ENCODE measurements around the gene FCRL1. TPM values are rescaled to one million over a fixed set of nuclear protein-coding genes. Genes with fewer than 3 reads are reported as not detected.

The FCRL1 gene
- total RNA-seq, 1 donor from 2014 or later = not detected

- no peak for DNase-seq (ENCODE audit: low read depth in 2 of 2)
Observed at GRCh38 chr1:157799996-157800395, 19.9 kb downstream of the FCRL1 start.

GRCh38 chr1:157798211-157798610 is 21.7 kb downstream of the FCRL1 start:
- no peak for DNase-seq (ENCODE audit: low read depth in 2 of 2)

- no peak for DNase-seq (ENCODE audit: low read depth in 2 of 2)
Observed at GRCh38 chr1:157785248-157785647, 34.7 kb downstream of the FCRL1 start.

- DNase-seq (ENCODE audit: low read depth in 2 of 2) = no peak
Observed at GRCh38 chr1:157784801-157785200, 35.1 kb downstream of the FCRL1 start.

GRCh38 chr1:157782931-157783330 is 37.0 kb downstream of the FCRL1 start:
- DNase-seq (ENCODE audit: low read depth in 2 of 2) = no peak

GRCh38 chr1:157781048-157781447 is 38.9 kb downstream of the FCRL1 start:
- no peak for DNase-seq (ENCODE audit: low read depth in 2 of 2)

- DNase-seq (ENCODE audit: low read depth in 2 of 2) = no peak
Observed at GRCh38 chr1:157776971-157777391, 42.9 kb downstream of the FCRL1 start, which contains the start of gene FCRL2. TSS of gene FCRL2 (minus strand) at chr1:157777132. CDS start at chr1:157777073, 59 bp downstream.

GRCh38 chr1:157775101-157775870 is 44.6 kb downstream of the FCRL1 start:
- no peak for DNase-seq (ENCODE audit: low read depth in 2 of 2)

GRCh38 chr1:157774412-157774811 is 45.5 kb downstream of the FCRL1 start:
- no peak for DNase-seq (ENCODE audit: low read depth in 2 of 2)

GRCh38 chr1:157773493-157774350 is 46.2 kb downstream of the FCRL1 start:
- DNase-seq (ENCODE audit: low read depth in 2 of 2) = no peak

GRCh38 chr1:157771661-157772425 is 48.1 kb downstream of the FCRL1 start:
- no peak for DNase-seq (ENCODE audit: low read depth in 2 of 2)

- DNase-seq (ENCODE audit: low read depth in 2 of 2) = no peak
Observed at GRCh38 chr1:157770442-157771043, 49.4 kb downstream of the FCRL1 start.

- no peak for DNase-seq (ENCODE audit: low read depth in 2 of 2)
Observed at GRCh38 chr1:157766792-157767191, 53.1 kb downstream of the FCRL1 start.

- DNase-seq (ENCODE audit: low read depth in 2 of 2) = no peak
Observed at GRCh38 chr1:157758018-157758417, 61.9 kb downstream of the FCRL1 start.

- no peak for DNase-seq (ENCODE audit: low read depth in 2 of 2)
Observed at GRCh38 chr1:157753611-157754010, 66.3 kb downstream of the FCRL1 start.

GRCh38 chr1:157751283-157751682 is 68.6 kb downstream of the FCRL1 start:
- no peak for DNase-seq (ENCODE audit: low read depth in 2 of 2)

- DNase-seq (ENCODE audit: low read depth in 2 of 2) = no peak
Observed at GRCh38 chr1:157748262-157748817, 71.6 kb downstream of the FCRL1 start.
